Measurements from ENCODE around the gene STK24.

STK24 gene

DNA sequence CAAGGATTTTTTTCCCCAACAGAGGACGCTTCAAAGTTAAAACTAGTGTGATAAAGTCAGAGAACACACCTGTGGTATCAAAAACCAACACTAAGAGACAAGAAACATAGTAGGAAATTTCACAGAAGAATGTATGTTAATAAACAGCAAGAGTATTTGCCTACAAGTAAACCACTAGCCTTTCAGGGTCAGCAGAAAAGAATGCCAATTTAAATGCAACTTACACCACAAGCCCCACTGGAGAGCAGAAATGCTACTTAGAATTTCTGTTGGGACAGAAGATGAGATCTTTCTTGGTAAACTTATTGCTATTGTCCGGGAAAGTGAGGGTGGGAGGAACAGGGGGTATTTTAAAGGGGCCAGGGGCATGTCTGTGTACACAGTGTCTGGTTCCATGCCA is 68.6 kb downstream of the STK24 start:
- H3K27ac ChIP-seq = no peak overlapping the region
- TF ChIP-seq, protein P1, sequence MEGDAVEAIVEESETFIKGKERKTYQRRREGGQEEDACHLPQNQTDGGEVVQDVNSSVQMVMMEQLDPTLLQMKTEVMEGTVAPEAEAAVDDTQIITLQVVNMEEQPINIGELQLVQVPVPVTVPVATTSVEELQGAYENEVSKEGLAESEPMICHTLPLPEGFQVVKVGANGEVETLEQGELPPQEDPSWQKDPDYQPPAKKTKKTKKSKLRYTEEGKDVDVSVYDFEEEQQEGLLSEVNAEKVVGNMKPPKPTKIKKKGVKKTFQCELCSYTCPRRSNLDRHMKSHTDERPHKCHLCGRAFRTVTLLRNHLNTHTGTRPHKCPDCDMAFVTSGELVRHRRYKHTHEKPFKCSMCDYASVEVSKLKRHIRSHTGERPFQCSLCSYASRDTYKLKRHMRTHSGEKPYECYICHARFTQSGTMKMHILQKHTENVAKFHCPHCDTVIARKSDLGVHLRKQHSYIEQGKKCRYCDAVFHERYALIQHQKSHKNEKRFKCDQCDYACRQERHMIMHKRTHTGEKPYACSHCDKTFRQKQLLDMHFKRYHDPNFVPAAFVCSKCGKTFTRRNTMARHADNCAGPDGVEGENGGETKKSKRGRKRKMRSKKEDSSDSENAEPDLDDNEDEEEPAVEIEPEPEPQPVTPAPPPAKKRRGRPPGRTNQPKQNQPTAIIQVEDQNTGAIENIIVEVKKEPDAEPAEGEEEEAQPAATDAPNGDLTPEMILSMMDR (IDR thresholded peaks at IDR 0.05) = no peak
- TF ChIP-seq ZFX (IDR thresholded peaks at IDR 0.05; ENCODE audit: borderline replicate concordance) = no peak

DNA sequence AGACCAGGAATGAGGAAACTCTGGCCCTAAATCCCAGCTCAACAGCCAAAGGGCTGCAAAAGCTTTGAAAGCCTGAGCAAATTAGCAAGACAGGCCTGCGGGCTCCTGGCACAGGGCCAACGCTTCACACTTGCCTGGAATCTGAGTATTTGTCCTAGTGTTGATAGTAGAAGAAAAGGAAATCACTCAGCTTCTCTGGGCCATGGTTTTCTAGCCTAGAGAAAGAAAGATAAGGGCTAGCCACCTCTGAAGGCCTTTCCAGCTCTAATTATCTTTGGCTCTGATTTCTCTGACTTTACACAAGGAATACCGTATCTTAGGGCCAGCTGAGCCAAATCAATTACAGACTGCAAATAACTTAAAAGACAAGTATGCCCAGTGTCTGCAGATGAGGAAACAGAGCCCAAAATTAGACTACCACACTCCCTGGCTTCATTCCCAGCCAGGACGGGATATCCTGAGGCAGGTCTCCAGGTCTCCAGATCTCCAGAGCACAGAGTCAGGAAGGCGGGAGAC is 69.6 kb downstream of the STK24 start:
- H3K27ac ChIP-seq = no peak overlapping the region
- no peak for TF ChIP-seq ZFX (IDR thresholded peaks at IDR 0.05; ENCODE audit: borderline replicate concordance)
- TF ChIP-seq, protein P1 (IDR thresholded peaks at IDR 0.05) = no peak

DNA sequence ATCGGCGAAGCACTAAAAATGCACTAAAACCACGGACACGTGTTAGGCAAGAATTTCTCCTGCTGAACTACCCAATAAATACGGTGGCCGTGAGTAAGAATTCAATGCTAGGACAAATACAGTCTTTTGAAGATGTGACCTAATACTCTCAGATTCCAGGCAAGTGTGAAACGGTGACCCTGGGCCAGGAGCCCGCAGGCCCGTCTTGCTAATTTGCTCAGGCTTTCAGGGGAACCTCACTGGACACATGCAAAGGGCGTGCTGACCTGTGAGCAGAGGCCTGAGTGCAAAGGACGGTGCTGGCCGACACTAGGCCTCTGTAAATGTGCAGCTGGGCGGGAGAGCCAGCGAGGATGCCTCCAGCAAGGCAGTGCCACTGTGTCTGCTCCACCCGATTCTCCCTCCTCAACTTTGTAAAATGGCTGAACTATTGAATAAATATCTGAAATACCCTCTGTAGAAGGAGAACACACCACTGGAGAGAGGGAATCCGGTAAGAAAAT is 70.1 kb downstream of the STK24 start:
- TF ChIP-seq ZFX (IDR thresholded peaks at IDR 0.05; ENCODE audit: borderline replicate concordance) = no peak
- TF ChIP-seq, protein P1 (IDR thresholded peaks at IDR 0.05) = no peak
- H3K27ac ChIP-seq = no peak overlapping the region

DNA sequence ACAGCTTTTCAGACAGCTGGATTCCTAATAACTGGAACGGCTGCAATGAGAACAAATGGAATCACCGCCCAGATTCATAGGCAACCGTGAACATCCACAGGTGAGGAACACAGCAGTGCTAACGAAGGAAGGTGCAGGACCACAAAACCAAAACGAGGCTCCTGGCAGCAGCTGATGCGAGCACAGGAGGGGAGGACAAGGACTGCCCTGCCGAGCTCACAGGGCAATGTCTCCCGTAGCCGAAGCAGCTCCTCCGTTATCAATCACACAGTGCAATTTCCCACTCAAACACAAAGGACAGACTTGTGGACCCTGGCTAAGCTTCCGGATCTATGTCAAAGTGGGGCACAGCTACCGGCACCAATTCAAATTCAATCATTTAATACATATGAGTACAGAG is 70.6 kb downstream of the STK24 start:
- no peak for TF ChIP-seq ZFX (IDR thresholded peaks at IDR 0.05; ENCODE audit: borderline replicate concordance)
- TF ChIP-seq, protein P1 (IDR thresholded peaks at IDR 0.05) = no peak
- H3K27ac ChIP-seq = no peak overlapping the region

DNA sequence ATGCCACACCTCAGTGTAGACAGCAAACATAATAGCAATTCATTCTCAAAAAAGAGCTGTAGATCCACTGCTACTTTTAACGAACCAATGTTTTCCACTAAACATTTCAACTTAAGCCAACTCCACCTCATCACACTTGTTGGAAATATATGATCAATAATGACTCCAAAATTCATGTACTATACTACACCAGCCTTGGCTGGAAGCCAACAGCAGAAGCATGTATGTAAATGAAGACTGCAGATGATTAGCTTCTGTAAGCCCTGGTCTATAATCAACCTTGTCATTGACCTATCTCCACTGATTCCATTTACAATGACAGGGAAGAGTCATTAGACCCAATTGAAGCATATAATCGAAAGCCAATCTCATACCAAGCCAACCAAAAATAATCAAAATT is 71.7 kb downstream of the STK24 start:
- TF ChIP-seq ZFX (IDR thresholded peaks at IDR 0.05; ENCODE audit: borderline replicate concordance) = no peak
- TF ChIP-seq, protein P1 (IDR thresholded peaks at IDR 0.05) = no peak
- no peak overlapping the region for H3K27ac ChIP-seq

DNA sequence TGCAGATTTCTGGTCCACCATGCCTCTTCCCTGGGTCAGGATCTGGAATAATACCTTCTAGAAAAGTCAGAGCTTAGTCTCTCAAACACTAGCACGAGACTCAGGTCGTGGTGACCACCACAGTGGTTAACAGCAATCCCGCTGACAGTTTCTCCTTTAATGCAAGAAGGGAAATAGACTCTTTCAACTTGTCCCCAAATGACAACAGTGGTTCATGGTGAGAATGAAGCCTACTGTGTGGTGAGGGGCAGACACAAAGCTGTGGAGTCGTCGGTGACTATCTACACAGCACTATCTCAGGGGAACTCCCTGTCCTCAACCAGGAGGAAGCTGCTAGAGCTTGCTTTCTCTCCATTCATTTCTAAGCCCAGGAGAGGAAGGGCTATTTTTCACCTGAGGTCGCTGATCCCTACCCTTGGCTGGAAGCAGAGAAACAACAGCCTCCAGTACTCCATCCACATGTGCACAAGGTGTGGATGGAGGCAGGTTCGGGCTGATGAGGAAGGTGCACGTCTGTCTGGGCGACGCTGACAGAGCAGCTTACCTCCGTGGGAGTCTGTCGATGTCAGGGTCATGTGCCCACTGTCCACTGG is 72.4 kb downstream of the STK24 start:
- H3K27ac ChIP-seq = no peak overlapping the region
- no peak for TF ChIP-seq ZFX (IDR thresholded peaks at IDR 0.05; ENCODE audit: borderline replicate concordance)
- TF ChIP-seq, protein P1 (IDR thresholded peaks at IDR 0.05) = no peak

DNA sequence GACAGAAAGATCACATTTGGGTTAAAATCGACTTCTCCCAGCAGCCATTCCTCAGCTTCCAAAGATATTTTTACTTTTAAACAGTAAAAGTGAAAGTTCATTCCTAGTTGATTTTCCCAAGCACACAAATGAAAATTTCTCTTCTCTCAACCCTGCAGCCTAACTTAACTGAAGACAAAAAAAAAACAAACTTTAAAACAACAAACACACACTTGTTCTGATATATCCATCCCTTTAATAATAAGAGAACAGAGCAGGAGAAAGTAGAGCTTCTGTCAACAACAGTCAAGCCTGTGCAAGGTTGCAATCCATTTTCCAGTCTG is 72.9 kb downstream of the STK24 start:
- H3K27ac ChIP-seq = no peak overlapping the region
- TF ChIP-seq ZFX (IDR thresholded peaks at IDR 0.05; ENCODE audit: borderline replicate concordance) = no peak
- TF ChIP-seq, protein P1 (IDR thresholded peaks at IDR 0.05) = no peak
